Gastrocnemius medialis (tissue), 4 donors: ENCODE data around the gene LARP4B.

Experiments used
- POLR2A ChIP-seq, 2 donors: fragments of 450-650 bp; IDR thresholded peaks; one replicate each; pipeline ENCODE4 v1.6.1; 2017; ENCODE audit warnings: antibody characterized with exemption in 2 of 2, mild to moderate bottlenecking in 2 of 2, moderate library complexity in 2 of 2
- TF ChIP-seq, protein P1 (sequence below), 5 experiments: fragments of 450-650 bp in 3 of 5; fragments of 200-600 bp in 2 of 5; sonication (generic) in 2 of 5; IDR thresholded peaks in 4 of 5; conservative IDR thresholded peaks in 1 of 5; 1 replicate in 4 of 5; 2 replicates in 1 of 5; pipeline ENCODE4 v1.5.1; 2016 to 2019; ENCODE audit warnings: antibody characterized with exemption in 5 of 5, mild to moderate bottlenecking in 3 of 5, moderate library complexity in 3 of 5

DNA sequence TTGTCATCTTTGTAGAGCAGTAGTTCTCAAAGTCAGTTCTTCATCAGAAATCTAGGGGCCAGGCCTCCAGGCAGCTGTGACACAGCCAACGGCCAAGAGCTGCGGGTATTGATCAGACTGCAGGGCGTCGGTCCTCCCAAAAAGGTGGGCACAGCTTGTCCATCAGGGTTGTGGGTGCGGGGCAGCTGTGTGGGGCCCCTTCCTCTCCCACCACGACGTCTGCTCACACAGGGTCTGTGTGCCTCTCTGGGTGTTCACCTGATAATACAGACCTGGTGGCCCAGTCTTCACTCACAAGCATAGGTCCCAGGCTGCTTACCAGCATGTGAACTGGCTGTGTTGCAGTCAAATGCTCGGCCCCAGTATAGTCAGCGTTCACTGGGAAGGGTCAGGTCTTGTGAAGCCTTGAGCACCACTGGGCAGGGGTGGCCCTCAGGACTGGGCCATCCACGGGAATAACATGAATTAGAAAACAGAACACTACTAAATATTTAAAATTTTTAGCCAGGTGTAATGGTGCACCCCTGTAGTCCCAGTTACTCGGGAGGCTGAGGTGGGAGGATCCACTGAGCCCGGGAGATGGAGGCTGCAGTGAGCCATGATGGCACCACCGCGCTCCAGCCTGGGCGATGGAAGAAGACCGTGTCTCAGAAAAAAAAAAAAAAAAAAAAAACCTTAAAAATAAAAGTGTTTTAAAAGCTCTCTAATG is 139.3 kb downstream of the LARP4B start:
- TF ChIP-seq, protein P1, sequence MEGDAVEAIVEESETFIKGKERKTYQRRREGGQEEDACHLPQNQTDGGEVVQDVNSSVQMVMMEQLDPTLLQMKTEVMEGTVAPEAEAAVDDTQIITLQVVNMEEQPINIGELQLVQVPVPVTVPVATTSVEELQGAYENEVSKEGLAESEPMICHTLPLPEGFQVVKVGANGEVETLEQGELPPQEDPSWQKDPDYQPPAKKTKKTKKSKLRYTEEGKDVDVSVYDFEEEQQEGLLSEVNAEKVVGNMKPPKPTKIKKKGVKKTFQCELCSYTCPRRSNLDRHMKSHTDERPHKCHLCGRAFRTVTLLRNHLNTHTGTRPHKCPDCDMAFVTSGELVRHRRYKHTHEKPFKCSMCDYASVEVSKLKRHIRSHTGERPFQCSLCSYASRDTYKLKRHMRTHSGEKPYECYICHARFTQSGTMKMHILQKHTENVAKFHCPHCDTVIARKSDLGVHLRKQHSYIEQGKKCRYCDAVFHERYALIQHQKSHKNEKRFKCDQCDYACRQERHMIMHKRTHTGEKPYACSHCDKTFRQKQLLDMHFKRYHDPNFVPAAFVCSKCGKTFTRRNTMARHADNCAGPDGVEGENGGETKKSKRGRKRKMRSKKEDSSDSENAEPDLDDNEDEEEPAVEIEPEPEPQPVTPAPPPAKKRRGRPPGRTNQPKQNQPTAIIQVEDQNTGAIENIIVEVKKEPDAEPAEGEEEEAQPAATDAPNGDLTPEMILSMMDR (IDR thresholded peaks at IDR 0.05 in 4 of 5, conservative IDR thresholded peaks at IDR 0.05 in 1 of 5), result no peak
- TF ChIP-seq POLR2A (IDR thresholded peaks at IDR 0.05), result no peak
